Activated T-cell treated with anti-CD3 and anti-CD28 coated beads, Interleukin-2, amount 50 U/mL, for 48 hours (primary cell): ENCODE data around the gene PDE4D.
"Not testable (repeated sequence)": the region's sequence is repeated elsewhere in the genome, so short reads cannot be mapped to it uniquely, and the experiment has no call there.

Experiments used
- DNase-seq, 2 experiments: peaks; one replicate each; pipeline ENCODE4 v3.0.0-alpha.2; 2020

The PDE4D gene

GRCh38 chr5:59393585-59394420 is 499.7 kb downstream of the PDE4D start:
- DNase-seq: no peak

GRCh38 chr5:59391576-59391975 is 501.9 kb downstream of the PDE4D start:
- DNase-seq: no peak

GRCh38 chr5:59390989-59391388 is 502.5 kb downstream of the PDE4D start:
- DNase-seq: no peak

- DNase-seq: no peak
These were observed 503.4 kb downstream of the PDE4D start for GRCh38 chr5:59390074-59390659.

GRCh38 chr5:59387127-59387526 is 506.4 kb downstream of the PDE4D start:
- DNase-seq: no peak

- DNase-seq: no peak
These were observed 507.8 kb downstream of the PDE4D start for GRCh38 chr5:59385700-59386099.

- DNase-seq: peak in 1 of 2 experiments; percentile 18
These were observed 513.1 kb downstream of the PDE4D start for GRCh38 chr5:59380350-59380951.

- DNase-seq: not testable (repeated sequence)
These were observed 519.5 kb downstream of the PDE4D start for GRCh38 chr5:59374036-59374435.

GRCh38 chr5:59371525-59372127 is 521.9 kb downstream of the PDE4D start:
- DNase-seq: no peak

GRCh38 chr5:59368951-59369350 is 524.6 kb downstream of the PDE4D start:
- DNase-seq: no peak

- peak; percentile 45 to 53 for DNase-seq
These were observed 525.6 kb downstream of the PDE4D start for GRCh38 chr5:59367791-59368394.

- DNase-seq: no peak
These were observed 526.7 kb downstream of the PDE4D start for GRCh38 chr5:59366784-59367183.

- DNase-seq: no peak
These were observed 531.1 kb downstream of the PDE4D start for GRCh38 chr5:59362438-59362837.

- no peak for DNase-seq
These were observed 532.1 kb downstream of the PDE4D start for GRCh38 chr5:59361454-59361853.

- DNase-seq: no peak
These were observed 533.4 kb downstream of the PDE4D start for GRCh38 chr5:59360130-59360555.

GRCh38 chr5:59358005-59358861 is 535.3 kb downstream of the PDE4D start:
- no peak for DNase-seq

- DNase-seq: no peak
These were observed 536.0 kb downstream of the PDE4D start for GRCh38 chr5:59357381-59357977.

GRCh38 chr5:59356813-59357380 is 536.6 kb downstream of the PDE4D start:
- DNase-seq: no peak

GRCh38 chr5:59354811-59355210 is 538.7 kb downstream of the PDE4D start:
- no peak for DNase-seq

- no peak for DNase-seq
These were observed 539.3 kb downstream of the PDE4D start for GRCh38 chr5:59354274-59354673.

GRCh38 chr5:59351076-59351794 is 542.3 kb downstream of the PDE4D start:
- DNase-seq: no peak
